Frontal cortex (tissue), 4 donors: Measurements from ENCODE around the gene KHNYN. TPM values are rescaled to one million over a fixed set of nuclear protein-coding genes. Genes with fewer than 3 reads are reported as not detected.
A peak's percentile ranks its signal among the peaks of the same experiment; 100 is the strongest.
"Not testable (repeated sequence)": the region's sequence is repeated elsewhere in the genome, so short reads cannot be mapped to it uniquely, and the experiment has no call there.

Experiments
- DNase-seq, 2 donors: peaks; one replicate each; pipeline ENCODE4 v3.0.0; 2012; ENCODE audit warnings: low spot score in 2 of 2
- FAIRE-seq: peaks from 2 replicates; lab custom pipeline; 2012; peaks lifted over from hg19 to GRCh38; lab: Jason Lieb, UNC
- total RNA-seq: library from RNA; depleted of rRNA; stranded (reverse); fragments of >200 nt; gene quantifications from one replicate; pipeline ENCODE4 v1.2.3, GENCODE V29; 2014
- donor health status: control.
- donor health status: control.
- donor health status: control.

The KHNYN gene
- total RNA-seq, result 13.9 TPM

DNA sequence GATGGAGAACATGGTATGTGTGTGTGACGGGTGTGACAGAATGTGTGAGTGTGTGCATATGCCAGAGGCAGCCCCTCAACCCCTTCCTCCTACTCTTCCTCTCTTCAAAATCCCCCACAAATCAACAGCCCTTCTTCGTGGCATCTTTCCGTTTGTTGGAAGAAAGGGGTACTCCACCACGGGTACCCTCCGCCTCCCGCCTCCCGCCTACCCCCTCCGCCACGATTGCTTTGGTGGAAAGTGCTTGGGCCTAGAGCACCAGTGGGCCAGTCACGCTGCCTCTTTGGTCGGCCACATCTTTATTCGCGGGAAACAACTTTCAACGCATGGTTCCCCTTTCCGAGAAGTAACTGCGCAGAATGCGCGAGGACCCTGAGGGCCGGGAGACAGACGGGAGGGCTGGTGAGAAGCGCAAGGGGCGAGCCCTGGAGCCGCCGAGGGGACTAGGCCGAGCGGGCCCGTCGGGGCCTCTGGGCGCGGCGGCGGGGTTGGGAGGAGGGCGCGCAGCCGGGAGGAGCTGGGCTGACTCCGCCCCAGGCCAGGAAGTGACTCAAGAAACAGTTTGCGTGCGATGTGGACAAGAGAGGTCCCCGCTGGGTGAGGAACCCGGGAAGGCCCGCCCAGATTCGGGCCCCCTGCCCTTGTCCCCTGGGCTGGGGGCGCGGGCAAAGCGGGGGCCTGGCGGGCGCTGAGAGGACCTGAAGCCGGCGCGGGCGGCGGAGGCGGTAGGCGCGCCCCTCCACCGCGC is at the start of gene KHNYN, which contains the start of gene CBLN3:
Gene KHNYN (plus strand): TSS at position 560 of the 748 bp plus-strand sequence. CDS start 777 bp downstream, outside the sequence.
Gene CBLN3 (minus strand): TSS at position 274 of the 748 bp plus-strand sequence. CDS start 614 bp downstream, outside the sequence.
- FAIRE-seq (no peak), DNase-seq (peak; percentile 95 to 97)

DNA sequence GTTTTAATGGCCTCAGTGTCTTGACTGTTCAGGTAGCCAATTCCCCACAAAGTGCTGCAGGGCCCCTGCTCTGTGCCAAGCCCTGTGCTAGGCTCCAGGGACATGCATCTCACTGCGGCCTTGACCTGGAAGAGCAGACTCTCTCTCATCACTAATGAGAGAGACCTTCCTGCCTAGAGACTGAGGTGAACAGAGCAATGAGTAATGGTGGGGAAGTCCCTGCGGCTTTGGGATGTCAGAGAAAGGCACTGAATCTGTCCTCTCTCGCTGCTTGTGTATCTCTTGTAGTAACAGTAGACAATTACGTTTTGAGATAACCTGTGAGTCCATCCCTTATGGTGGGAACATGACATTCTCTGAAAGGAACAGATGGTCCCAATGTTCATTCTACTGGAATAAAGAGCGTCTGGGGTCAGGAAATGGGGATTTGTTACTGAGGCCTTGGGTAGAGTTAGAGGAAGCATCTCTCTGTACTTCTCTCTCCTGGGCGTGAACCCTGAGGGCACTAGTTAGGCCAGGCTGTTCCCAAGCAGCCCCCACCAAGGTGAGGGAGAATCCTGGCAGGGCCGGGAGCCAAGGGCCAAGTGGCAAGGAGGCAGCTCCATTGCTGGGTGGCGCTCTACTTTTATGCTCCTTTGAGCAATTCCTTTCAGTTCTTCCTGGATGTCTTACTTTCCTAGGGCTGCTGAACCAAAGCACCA is 48.2 kb upstream of the KHNYN start:
- FAIRE-seq, result no peak
- DNase-seq, result no peak

GRCh38 chr14:24382064-24382371 is 47.7 kb upstream of the KHNYN start:
- no peak for DNase-seq
- FAIRE-seq, result no peak

DNA sequence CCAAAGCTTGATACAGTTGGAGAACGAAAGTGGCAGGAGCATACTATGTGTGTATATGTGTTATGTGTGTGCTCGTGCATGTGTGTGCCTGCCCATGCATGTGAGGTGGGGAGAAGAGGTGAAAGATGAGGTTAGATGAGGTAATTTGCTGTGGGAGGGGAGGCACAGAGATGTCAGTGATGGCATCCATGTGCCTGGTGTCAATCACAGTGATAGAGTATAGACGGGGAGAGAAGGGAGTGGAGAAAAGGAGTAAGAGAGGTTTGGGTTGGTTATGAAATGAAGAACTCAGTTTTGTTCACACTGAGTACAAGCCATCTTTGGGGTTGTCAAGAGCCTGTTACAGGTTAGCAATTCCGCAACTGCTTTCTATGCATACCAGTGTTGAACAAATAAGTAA is 45.6 kb upstream of the KHNYN start:
- DNase-seq, result no peak
- FAIRE-seq, result no peak

DNA sequence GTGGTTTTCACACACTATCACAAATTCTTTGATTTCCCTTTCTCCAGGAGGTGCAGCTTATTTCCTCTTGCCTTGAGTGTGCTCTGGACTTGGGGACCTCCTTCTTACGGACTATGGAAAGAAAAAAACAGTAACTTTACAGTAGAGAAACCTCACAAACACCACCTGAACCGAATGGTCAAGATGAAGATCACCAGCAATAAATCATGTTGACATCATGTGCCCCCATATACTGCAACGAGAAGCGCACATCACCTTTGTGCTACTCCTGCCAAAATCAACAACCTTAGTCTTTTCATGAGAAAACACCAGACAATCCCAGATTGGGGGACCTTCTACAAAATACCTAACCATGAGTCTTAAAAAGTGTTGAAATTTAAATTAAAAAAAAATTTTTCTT is 44.2 kb upstream of the KHNYN start:
- no peak for FAIRE-seq

DNA sequence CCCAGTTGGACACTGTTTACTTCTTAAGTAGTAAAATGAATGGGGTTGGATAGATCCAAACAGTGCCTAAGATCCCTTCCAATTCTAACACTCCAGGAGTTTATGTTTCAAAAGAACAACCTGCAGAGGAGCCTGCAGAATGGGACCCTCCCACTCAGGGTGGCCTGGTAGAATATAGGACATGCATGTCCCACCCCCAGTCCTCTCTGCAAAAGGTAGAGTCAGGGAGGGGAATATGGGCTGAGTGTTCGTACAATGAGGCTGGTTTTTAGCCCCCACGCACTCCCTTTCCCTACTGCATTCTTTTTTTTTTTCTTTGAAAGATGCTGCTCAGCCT is 42.8 kb upstream of the KHNYN start:
- no peak for DNase-seq
- no peak for FAIRE-seq

More for the DNA sequence above, 44.2 kb upstream of the KHNYN start:
- DNase-seq, result no peak

- not testable (repeated sequence) for FAIRE-seq, DNase-seq
Measured at GRCh38 chr14:24387579-24387978, 42.2 kb upstream of the KHNYN start.

DNA sequence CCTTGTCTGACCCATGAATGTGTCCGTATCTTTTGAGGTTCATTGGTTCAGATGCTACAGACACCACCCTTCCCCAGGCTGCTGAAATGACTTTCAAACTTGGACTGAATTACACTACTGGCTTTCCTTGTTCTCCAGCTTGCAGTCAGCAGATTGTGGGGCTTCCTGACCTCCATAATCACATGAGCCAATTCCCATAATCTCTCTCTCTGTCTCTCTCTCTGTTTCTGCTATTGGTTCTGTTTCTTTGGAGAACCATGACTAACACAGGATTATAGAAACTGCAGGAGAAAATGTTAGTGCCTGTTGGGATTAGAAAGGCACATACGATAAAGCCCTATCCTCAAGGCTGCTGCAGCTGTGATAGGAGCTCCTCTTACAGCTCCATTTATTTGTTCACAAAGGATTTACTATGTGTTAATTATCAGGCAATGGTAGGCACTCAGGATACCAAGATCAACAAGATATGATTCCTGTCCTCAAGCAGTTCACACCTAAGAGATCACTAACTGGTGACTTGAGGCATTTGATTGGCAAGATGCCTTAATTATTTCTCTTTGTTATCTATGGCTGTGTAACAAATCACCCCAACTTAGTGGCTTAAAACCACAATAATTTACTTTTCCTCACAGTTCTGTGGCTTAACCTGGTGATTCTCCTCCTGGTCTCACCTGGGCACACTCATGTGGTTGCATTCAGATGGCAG is 41.1 kb upstream of the KHNYN start:
- no peak for FAIRE-seq
- no peak for DNase-seq

- no peak for FAIRE-seq
- no peak for DNase-seq
Measured at GRCh38 chr14:24389226-24389848, 40.4 kb upstream of the KHNYN start.

DNA sequence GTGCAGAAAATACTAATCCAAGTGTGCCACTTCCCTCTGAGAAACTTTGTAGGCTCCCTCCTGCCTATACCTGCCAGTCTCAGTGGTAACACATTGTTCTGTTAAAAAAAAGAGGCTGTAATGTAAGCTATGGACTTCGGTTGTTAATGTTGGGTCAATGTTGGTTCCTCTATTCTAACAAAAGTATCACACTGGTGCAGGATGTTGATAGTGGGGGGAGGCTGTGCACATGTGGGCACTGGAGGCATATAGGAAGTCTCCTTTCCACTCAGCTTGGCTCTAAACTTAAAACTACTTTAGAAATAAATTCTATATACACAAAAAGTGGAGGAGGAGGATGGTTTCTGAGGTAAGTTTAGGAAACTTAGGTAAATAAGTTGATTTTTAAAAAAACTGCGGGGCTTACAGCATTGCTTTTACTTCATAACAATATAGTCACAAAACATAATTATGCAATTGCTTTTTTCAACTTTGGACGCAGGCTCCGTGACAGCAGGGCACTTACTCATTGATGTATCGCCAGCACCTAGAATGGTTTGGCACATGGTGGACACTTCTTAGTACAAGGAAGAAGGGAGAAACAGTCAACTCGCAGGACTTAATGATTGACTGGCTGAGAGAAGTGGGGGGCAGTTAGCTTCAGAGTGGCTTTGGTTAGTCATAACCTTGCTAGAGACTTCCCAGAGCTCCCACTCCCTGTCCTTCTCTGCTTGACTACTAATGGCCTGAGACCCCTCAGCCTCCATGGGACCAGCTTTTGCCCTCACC is 38.9 kb upstream of the KHNYN start:
- no peak for DNase-seq

DNA sequence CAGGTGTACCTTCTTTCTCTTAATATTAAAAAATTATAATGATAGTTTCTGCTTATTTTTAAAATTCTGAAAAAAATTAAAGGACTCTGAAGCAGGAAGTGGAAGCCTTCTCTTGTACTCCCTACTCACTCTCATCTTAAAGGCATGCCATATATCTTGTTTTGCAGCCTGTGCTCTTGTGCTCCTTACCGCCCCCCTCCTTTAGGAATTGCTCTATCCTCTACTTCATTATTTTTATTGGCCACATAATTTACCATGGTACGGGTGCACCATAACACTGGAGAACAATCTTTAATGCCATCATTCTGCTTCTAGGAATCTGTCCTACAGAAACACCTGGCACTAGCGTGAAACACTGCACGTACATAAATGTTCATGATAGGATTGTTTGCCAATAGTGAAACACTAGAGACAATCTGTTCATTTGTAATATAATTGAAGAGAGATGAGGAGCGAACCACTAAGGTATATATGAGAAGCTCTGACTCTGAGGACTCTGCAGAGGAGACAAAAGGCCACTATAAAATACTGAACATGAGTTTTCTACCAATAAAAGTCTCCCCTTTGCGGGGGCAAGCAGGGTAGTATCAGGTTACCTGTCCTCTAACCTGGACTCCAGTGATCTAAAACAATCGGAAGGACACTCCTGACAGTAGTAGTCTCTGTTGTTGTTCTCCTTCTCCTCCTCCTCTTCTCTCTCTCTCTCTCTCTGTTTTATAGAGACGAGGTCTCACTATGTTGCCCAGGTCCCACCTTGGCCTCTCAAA is 37.2 kb upstream of the KHNYN start:
- no peak for FAIRE-seq
- DNase-seq, result no peak

More for the DNA sequence above, 38.9 kb upstream of the KHNYN start:
- FAIRE-seq, result no peak

DNA sequence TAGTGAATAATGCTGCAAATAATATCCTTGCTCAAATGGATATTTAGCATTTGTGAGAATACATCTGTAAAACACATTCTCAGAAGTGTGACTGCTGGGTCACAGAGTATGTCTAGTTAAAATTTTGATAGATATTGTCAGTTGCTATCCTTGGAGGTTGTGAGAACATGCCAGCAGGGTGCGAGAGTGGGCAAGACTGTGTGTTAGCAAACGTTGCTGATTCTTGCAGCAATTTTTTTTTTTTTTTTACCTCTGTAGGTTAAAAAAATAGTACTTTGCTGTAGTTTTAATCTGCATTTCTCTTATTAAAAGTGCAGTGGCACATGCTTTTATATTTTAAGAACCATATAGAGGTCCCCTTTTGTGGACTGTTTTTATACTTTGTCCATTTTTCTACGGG is 35.5 kb upstream of the KHNYN start:
- no peak for FAIRE-seq
- no peak for DNase-seq

- FAIRE-seq (no peak), DNase-seq (no peak)
Measured at GRCh38 chr14:24395609-24396582, 33.9 kb upstream of the KHNYN start.

- no peak for FAIRE-seq
Measured at GRCh38 chr14:24397639-24398292, 32.0 kb upstream of the KHNYN start.

DNA sequence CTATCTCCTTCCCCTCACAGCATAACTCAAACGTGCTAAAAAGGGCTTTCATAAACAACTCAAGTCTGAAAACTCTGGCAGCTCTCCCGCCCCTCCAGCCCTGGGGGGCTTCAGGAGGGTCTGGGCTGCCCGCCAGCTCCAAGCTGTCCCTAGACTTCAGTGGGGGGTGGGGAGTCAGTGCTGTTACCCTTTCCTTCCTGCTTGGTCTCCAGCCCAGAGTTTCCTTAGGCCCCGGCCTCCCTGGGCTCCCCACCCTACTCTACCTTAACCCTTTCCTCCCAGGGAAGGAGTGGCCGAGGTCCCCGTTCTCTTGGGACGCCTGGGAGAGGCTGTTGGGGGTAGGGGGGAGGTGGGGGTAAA is 31.5 kb upstream of the KHNYN start:
- FAIRE-seq (no peak), DNase-seq (no peak)

More at GRCh38 chr14:24397639-24398292, 32.0 kb upstream of the KHNYN start:
- no peak for DNase-seq

DNA sequence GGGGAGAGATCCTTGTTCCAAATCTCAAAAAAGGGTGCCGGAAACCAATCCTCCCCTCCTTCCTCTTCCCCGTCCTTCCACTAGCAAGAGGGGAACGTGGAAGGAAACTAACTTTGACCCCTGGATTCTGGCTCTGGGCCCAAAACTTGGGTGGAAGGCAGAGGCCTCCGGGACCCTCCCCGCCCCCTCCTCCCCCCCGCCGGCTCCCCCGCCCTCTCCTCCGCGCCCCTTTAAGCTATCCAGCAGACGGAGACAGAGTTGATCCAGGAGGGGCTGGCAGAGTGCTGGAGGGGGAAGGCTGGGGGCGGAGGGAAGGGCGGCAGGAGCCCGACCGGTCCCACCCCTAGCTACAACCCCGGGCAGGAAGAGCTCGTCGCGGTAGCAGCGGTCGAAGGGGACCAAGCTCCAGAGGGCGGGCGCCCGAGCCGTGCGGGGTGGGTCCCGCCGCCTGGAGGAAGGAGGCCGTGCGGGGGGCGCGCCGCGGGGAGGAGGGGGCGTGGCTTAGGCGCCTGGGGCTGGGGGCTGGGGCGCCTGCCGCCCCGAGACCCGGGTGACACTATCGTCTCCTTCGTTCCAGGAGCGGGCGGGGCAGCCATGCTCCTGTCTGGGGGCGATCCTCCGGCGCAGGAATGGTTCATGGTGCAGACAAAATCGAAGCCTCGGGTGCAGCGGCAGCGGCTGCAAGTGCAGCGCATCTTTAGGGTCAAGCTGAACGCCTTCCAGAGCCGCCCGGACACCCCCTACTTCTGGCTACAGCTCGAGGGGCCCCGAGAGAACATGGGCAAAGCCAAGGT is 30.9 kb upstream of the KHNYN start, which contains the start of gene NYNRIN:
Gene NYNRIN (plus strand): TSS at position 351 of the 794 bp plus-strand sequence. CDS start 244 bp downstream, at position 595.
- peak; percentile 44 to 55 for DNase-seq
- FAIRE-seq, result no peak
